CD14-positive monocyte (primary cell): Measurements from ENCODE around the gene G3BP2. TPM values are rescaled to one million over a fixed set of nuclear protein-coding genes. Genes with fewer than 3 reads are reported as not detected.

Source experiments
- DNase-seq, 3 donors: peaks; one replicate each; pipeline ENCODE4 v3.0.0-alpha.2; 2011 to 2022
- H2AFZ ChIP-seq: 2 replicates; pipeline ENCODE4 v1.6.0; 2012; ENCODE audit warnings: mild to moderate bottlenecking, low read depth, low read length, inconsistent platforms; ENCODE audit not compliant: insufficient read depth, poor library complexity, severe bottlenecking
- H3K27ac ChIP-seq, 2 donors: 1 replicate in 1 of 2; 2 replicates in 1 of 2; pipeline ENCODE4 v1.5.1; 2012 to 2013; ENCODE audit warnings: low read length in 2 of 2, control low read depth in 1 of 2, inconsistent platforms in 1 of 2, low read depth in 1 of 2, mild to moderate bottlenecking in 1 of 2
- H3K27me3 ChIP-seq, 2 donors: one replicate each; pipeline versions ENCODE4 v1.6.0 to v1.6.1; 2011 to 2013; ENCODE audit warnings: low read length in 2 of 2; ENCODE audit not compliant: control insufficient read depth in 2 of 2, insufficient read depth in 2 of 2
- H3K36me3 ChIP-seq, 2 donors: replicated peaks in 1 of 2; 1 replicate in 1 of 2; 2 replicates in 1 of 2; pipeline versions ENCODE4 v1.5.1 to v1.6.1; 2012 to 2013; ENCODE audit warnings: low read length in 2 of 2, control low read depth in 1 of 2, inconsistent platforms in 1 of 2, mild to moderate bottlenecking in 1 of 2; ENCODE audit not compliant: insufficient read depth in 2 of 2, control insufficient read depth in 1 of 2
- H3K4me1 ChIP-seq, 2 donors: 1 replicate in 1 of 2; 2 replicates in 1 of 2; pipeline versions ENCODE4 v1.5.1 to v1.6.1; 2012 to 2013; ENCODE audit warnings: low read length in 2 of 2, control low read depth in 1 of 2, inconsistent platforms in 1 of 2, mild to moderate bottlenecking in 1 of 2, moderate library complexity in 1 of 2; ENCODE audit not compliant: insufficient read depth in 2 of 2, control insufficient read depth in 1 of 2
- H3K4me2 ChIP-seq: replicated peaks from 2 replicates; pipeline ENCODE3; 2012; ENCODE audit warnings: low read length, moderate library complexity, mild to moderate bottlenecking; ENCODE audit not compliant: poor library complexity, severe bottlenecking; ENCODE audit errors: extremely low read depth
- H3K4me3 ChIP-seq, 3 experiments: fragments of 200-600 bp in 1 of 3; sonication (generic) in 1 of 3; replicated peaks in 1 of 3; 1 replicate in 2 of 3; 2 replicates in 1 of 3; pipeline ENCODE4 v1.5.1; 2011 to 2013; ENCODE audit warnings: low read length in 3 of 3, mild to moderate bottlenecking in 3 of 3, control low read depth in 2 of 3, low read depth in 2 of 3, inconsistent platforms in 1 of 3, moderate library complexity in 1 of 3
- H3K79me2 ChIP-seq: 2 replicates; pipeline ENCODE4 v1.6.0; 2012; ENCODE audit warnings: mild to moderate bottlenecking, control low read depth, inconsistent platforms, low read length, moderate library complexity; ENCODE audit not compliant: insufficient read depth
- H3K9ac ChIP-seq: 2 replicates; pipeline ENCODE4 v1.6.0; 2017; ENCODE audit warnings: low read length, mild to moderate bottlenecking; ENCODE audit not compliant: insufficient read depth, poor library complexity, severe bottlenecking
- H3K9me3 ChIP-seq, 2 donors: replicated peaks in 1 of 2; 1 replicate in 1 of 2; 2 replicates in 1 of 2; pipeline versions ENCODE4 v1.5.1 to v1.6.1; 2012 to 2013; ENCODE audit warnings: low read length in 2 of 2, control low read depth in 1 of 2; ENCODE audit not compliant: control insufficient read depth in 1 of 2, insufficient read depth in 1 of 2
- H4K20me1 ChIP-seq: 2 replicates; pipeline ENCODE4 v1.6.0; 2012; ENCODE audit warnings: mild to moderate bottlenecking, low read length, control low read depth, moderate library complexity; ENCODE audit not compliant: insufficient read depth
- H3K27ac Mint-ChIP-seq, 7 donors: one replicate each; pipeline ENCODE4 v1.8.0; 2020; ENCODE audit warnings: mild to moderate bottlenecking in 7 of 7, mixed read lengths in 7 of 7, moderate library complexity in 6 of 7, inconsistent platforms in 2 of 7
- H3K27me3 Mint-ChIP-seq, 3 donors: one replicate each; pipeline ENCODE4 v1.8.0; 2021 to 2022; ENCODE audit warnings: low read depth in 3 of 3, mild to moderate bottlenecking in 3 of 3, mixed read lengths in 3 of 3, moderate library complexity in 3 of 3, inconsistent platforms in 1 of 3
- H3K36me3 Mint-ChIP-seq, 2 donors: one replicate each; pipeline ENCODE4 v1.8.0; 2020; ENCODE audit warnings: mixed read lengths in 2 of 2, inconsistent platforms in 1 of 2, mild to moderate bottlenecking in 1 of 2
- H3K4me1 Mint-ChIP-seq: one replicate; pipeline ENCODE4 v1.8.0; 2020; ENCODE audit warnings: mild to moderate bottlenecking, mixed read lengths
- H3K4me3 Mint-ChIP-seq, 2 donors: one replicate each; pipeline ENCODE4 v1.8.0; 2020; ENCODE audit warnings: mild to moderate bottlenecking in 2 of 2, mixed read lengths in 2 of 2, moderate library complexity in 1 of 2
- H3K9me3 Mint-ChIP-seq, 7 donors: one replicate each; pipeline ENCODE4 v1.8.0; 2020 to 2022; ENCODE audit warnings: mixed read lengths in 7 of 7, mild to moderate bottlenecking in 6 of 7, moderate library complexity in 6 of 7, inconsistent platforms in 2 of 7
- CTCF ChIP-seq: fragments of 200-600 bp; IDR thresholded peaks from one replicate; pipeline ENCODE4 v1.8.0; 2022; ENCODE audit warnings: antibody characterized with exemption, mild to moderate bottlenecking
- WGBS: methylation state at CpG from one replicate; pipeline ENCODE4 v1.1.5; 2013; ENCODE audit warnings: missing lambda C conversion rate; ENCODE audit not compliant: insufficient coverage; 5-methylcytosine and 5-hydroxymethylcytosine counted together
- intact Hi-C, 2 donors: fragments of 100-400 bp; cut with micrococcal nuclease; formaldehyde crosslinking; loops; one replicate each; pipeline versions ENCODE4 v1.15.0 to v1.15.1; 2023
- polyA plus RNA-seq, 3 donors: library from polyadenylated mRNA; depleted of rRNA in 1 of 3; unstranded in 2 of 3; stranded (reverse) in 1 of 3; fragments of 300-500 nt in 2 of 3; fragments of >200 nt in 1 of 3; fragmentation: Illumina TruSeq in 2 of 3; gene quantifications; 1 replicate in 2 of 3; 2 replicates in 1 of 3; pipeline ENCODE4 v1.2.3, GENCODE V29; 2012 to 2021

G3BP2 gene
- polyA plus RNA-seq, 3 donors: 32.5 to 92.3 (median 74.2) TPM

- Histone ChIP-seq H3K9ac (no peak overlapping the region), H3K4me3 (no peak overlapping the region), H3K27ac (no peak overlapping the region), H3K27me3 (peaks cover 0 to 5% of the 10 kb centered on the region in 2 donors), H3K79me2 (no peaks in the 10 kb centered on the region), H4K20me1 (no peaks in the 10 kb centered on the region), H3K4me2 (no peak overlapping the region), H3K9me3 (no peaks in the 10 kb centered on the region), H3K4me1 (peaks cover 13 to 17% of the 10 kb centered on the region in 2 donors), H3K36me3 (no peaks in the 10 kb centered on the region), H2AFZ (no peak overlapping the region)
- no peak for DNase-seq
- TF ChIP-seq CTCF: no peak
- no peak overlapping the region for H3K4me3 Mint-ChIP-seq
- H3K36me3 Mint-ChIP-seq: no peaks in the 10 kb centered on the region
- H3K4me1 Mint-ChIP-seq: peaks cover 26% of the 10 kb centered on the region
- intact Hi-C loops: no loop called here
- H3K9me3 Mint-ChIP-seq: peaks cover 0 to 4% (median 0%) of the 10 kb centered on the region in 7 donors
- WGBS: no CpG with 5 or more reads among the region's 2 CpGs
- H3K27me3 Mint-ChIP-seq: peaks cover 6 to 9% (median 7%) of the 10 kb centered on the region in 3 donors
- H3K27ac Mint-ChIP-seq: no peak overlapping the region
Observed at GRCh38 chr4:75634951-75635350, 38.3 kb downstream of the G3BP2 start.

GRCh38 chr4:75634281-75634680 is 38.9 kb downstream of the G3BP2 start:
- Histone ChIP-seq H3K79me2 (no peaks in the 10 kb centered on the region), H4K20me1 (no peaks in the 10 kb centered on the region), H3K36me3 (no peaks in the 10 kb centered on the region), H3K4me1 (peaks cover 17 to 19% of the 10 kb centered on the region in 2 donors), H3K27ac (no peak overlapping the region), H3K9ac (no peak overlapping the region), H2AFZ (no peak overlapping the region), H3K9me3 (no peaks in the 10 kb centered on the region), H3K4me2 (no peak overlapping the region), H3K4me3 (no peak overlapping the region), H3K27me3 (peaks cover 0 to 10% of the 10 kb centered on the region in 2 donors)
- DNase-seq: no peak
- Mint-ChIP-seq H3K27ac (peak overlapping the region in 1 of 7 donors; percentile 15), H3K27me3 (peaks cover 10 to 13% (median 11%) of the 10 kb centered on the region in 3 donors), H3K4me3 (no peak overlapping the region), H3K4me1 (peaks cover 21% of the 10 kb centered on the region), H3K36me3 (no peaks in the 10 kb centered on the region), H3K9me3 (peaks cover 0 to 4% (median 0%) of the 10 kb centered on the region in 7 donors)
- WGBS: no CpG with 5 or more reads among the region's 3 CpGs
- no peak for TF ChIP-seq CTCF
- intact Hi-C loops: no loop called here
